A549 (cell line): Measurements from ENCODE around the gene CHAMP1.

Experiments
- BHLHE40 ChIP-seq: IDR thresholded peaks from 2 replicates; pipeline ENCODE4 v1.6.1; 2012; ENCODE audit warnings: low read depth, low read length, inconsistent platforms
- CTCF ChIP-seq: fragments of >200 bp; sonication (Bioruptor Twin); formaldehyde crosslinking; IDR thresholded peaks from 3 replicates; pipeline ENCODE4 v1.5.1; 2016
- JUN ChIP-seq, 2 experiments: fragments of >200 bp; sonication (Bioruptor Twin); formaldehyde crosslinking; IDR thresholded peaks; 2 replicates in 1 of 2; 3 replicates in 1 of 2; pipeline ENCODE4 v1.6.1; 2016 to 2017
- KDM1A ChIP-seq: fragments of 200-600 bp; sonication (generic); IDR thresholded peaks from 2 replicates; pipeline ENCODE4 v1.6.1; 2016; ENCODE audit warnings: low read depth, mild to moderate bottlenecking
- POLR2A ChIP-seq: IDR thresholded peaks from 2 replicates; pipeline ENCODE4 v1.6.1; 2012; ENCODE audit warnings: mild to moderate bottlenecking, low read length
- POLR2AphosphoS2 ChIP-seq: conservative IDR thresholded peaks from 2 replicates; pipeline ENCODE4 v1.6.1; 2012; ENCODE audit warnings: low read length, improper control_type of control experiment, inconsistent platforms
- SMC3 ChIP-seq: fragments of >200 bp; sonication (Bioruptor Twin); formaldehyde crosslinking; IDR thresholded peaks from 3 replicates; pipeline ENCODE4 v1.6.1; 2018; ENCODE audit warnings: inconsistent platforms
- TF ChIP-seq, protein P1 (sequence below): fragments of 200-600 bp; sonication (generic); IDR thresholded peaks from 2 replicates; pipeline ENCODE4 v1.6.1; 2016; ENCODE audit warnings: antibody characterized with exemption, mild to moderate bottlenecking, moderate library complexity
- TF ChIP-seq, protein P2 (sequence below): fragments of 150-350 bp; IDR thresholded peaks from 2 replicates; pipeline ENCODE4 v1.6.1; 2014; ENCODE audit warnings: low read depth, mild to moderate bottlenecking, low read length

GRCh38 chr13:114275304-114275703 is 39.0 kb upstream of the CHAMP1 start:
- TF ChIP-seq BHLHE40, result no peak
- TF ChIP-seq SMC3, result no peak
- TF ChIP-seq JUN (IDR thresholded peaks at IDR 0.05), result no peak
- no peak for TF ChIP-seq CTCF
- TF ChIP-seq, protein P1, sequence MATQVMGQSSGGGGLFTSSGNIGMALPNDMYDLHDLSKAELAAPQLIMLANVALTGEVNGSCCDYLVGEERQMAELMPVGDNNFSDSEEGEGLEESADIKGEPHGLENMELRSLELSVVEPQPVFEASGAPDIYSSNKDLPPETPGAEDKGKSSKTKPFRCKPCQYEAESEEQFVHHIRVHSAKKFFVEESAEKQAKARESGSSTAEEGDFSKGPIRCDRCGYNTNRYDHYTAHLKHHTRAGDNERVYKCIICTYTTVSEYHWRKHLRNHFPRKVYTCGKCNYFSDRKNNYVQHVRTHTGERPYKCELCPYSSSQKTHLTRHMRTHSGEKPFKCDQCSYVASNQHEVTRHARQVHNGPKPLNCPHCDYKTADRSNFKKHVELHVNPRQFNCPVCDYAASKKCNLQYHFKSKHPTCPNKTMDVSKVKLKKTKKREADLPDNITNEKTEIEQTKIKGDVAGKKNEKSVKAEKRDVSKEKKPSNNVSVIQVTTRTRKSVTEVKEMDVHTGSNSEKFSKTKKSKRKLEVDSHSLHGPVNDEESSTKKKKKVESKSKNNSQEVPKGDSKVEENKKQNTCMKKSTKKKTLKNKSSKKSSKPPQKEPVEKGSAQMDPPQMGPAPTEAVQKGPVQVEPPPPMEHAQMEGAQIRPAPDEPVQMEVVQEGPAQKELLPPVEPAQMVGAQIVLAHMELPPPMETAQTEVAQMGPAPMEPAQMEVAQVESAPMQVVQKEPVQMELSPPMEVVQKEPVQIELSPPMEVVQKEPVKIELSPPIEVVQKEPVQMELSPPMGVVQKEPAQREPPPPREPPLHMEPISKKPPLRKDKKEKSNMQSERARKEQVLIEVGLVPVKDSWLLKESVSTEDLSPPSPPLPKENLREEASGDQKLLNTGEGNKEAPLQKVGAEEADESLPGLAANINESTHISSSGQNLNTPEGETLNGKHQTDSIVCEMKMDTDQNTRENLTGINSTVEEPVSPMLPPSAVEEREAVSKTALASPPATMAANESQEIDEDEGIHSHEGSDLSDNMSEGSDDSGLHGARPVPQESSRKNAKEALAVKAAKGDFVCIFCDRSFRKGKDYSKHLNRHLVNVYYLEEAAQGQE, result no peak
- no peak for TF ChIP-seq POLR2AphosphoS2
- no peak for TF ChIP-seq POLR2A
- no peak for TF ChIP-seq KDM1A
- TF ChIP-seq, protein P2, sequence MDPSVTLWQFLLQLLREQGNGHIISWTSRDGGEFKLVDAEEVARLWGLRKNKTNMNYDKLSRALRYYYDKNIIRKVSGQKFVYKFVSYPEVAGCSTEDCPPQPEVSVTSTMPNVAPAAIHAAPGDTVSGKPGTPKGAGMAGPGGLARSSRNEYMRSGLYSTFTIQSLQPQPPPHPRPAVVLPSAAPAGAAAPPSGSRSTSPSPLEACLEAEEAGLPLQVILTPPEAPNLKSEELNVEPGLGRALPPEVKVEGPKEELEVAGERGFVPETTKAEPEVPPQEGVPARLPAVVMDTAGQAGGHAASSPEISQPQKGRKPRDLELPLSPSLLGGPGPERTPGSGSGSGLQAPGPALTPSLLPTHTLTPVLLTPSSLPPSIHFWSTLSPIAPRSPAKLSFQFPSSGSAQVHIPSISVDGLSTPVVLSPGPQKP, result no peak
